ENCODE results near the gene FAM228B. TPM values are rescaled to one million over a fixed set of nuclear protein-coding genes. Genes with fewer than 3 reads are reported as not detected.
"Not testable (repeated sequence)": the region's sequence is repeated elsewhere in the genome, so short reads cannot be mapped to it uniquely, and the experiment has no call there.

Gene FAM228B
- total RNA-seq, 2 experiments from 2014 or later: 7.9 to 8.7 TPM

- peaks cover 13% of the 10 kb centered on the region for H3K27me3 Mint-ChIP-seq
- H3K27ac Mint-ChIP-seq: no peak within 1 kb of the TSS
- CTCF ChIA-PET: interaction anchor here (0.5 kb wide), 1 partner anchor 593 kb away, joined by 4 read pairs; no protein-coding TSS in a partner anchor
- peaks cover 3% of the 10 kb centered on the region for H3K36me3 Mint-ChIP-seq (ENCODE audit: low read depth)
- peaks cover 3% of the 10 kb centered on the region for H3K9me3 Mint-ChIP-seq
- POLR2A ChIA-PET: no interaction called here
- no peak for DNase-seq
- H3K4me3 Mint-ChIP-seq: no peak within 1 kb of the TSS
- H3K4me1 Mint-ChIP-seq: peaks cover 13% of the 10 kb centered on the region
Measured at GRCh38 chr2:24174851-24175277, 51.6 kb downstream of the FAM228B start, which contains the start of gene FAM228A. FAM228A (plus strand) TSS chr2:24175053; CDS start chr2:24175481, 428 bp downstream.

GRCh38 chr2:24175631-24176187 lies 52.4 kb downstream of the FAM228B start:
- Mint-ChIP-seq H3K4me3 (no peak overlapping the region), H3K36me3 (ENCODE audit: low read depth) (peaks cover 3% of the 10 kb centered on the region), H3K9me3 (peaks cover 3% of the 10 kb centered on the region), H3K4me1 (peaks cover 13% of the 10 kb centered on the region), H3K27ac (no peak overlapping the region), H3K27me3 (peaks cover 13% of the 10 kb centered on the region)
- DNase-seq: no peak
- ChIA-PET CTCF (interaction anchor here (1.0 kb wide), 1 partner anchor 16 kb away, joined by 3 read pairs; no protein-coding TSS in a partner anchor), POLR2A (no interaction called here)

- peaks cover 3% of the 10 kb centered on the region for H3K36me3 Mint-ChIP-seq (ENCODE audit: low read depth)
- peaks cover 13% of the 10 kb centered on the region for H3K27me3 Mint-ChIP-seq
- H3K4me3 Mint-ChIP-seq: no peak overlapping the region
- ChIA-PET POLR2A (interaction anchor here (0.6 kb wide), 1 partner anchor 213 kb away, joined by 3 read pairs; no protein-coding TSS in a partner anchor), CTCF (interaction anchor here (1.0 to 1.5 kb wide), 2 partner anchors 11 to 15 kb away, joined by 3 read pairs; no protein-coding TSS in a partner anchor)
- peaks cover 3% of the 10 kb centered on the region for H3K9me3 Mint-ChIP-seq
- no peak overlapping the region for H3K27ac Mint-ChIP-seq
- H3K4me1 Mint-ChIP-seq: peaks cover 13% of the 10 kb centered on the region
- no peak for DNase-seq
Measured at GRCh38 chr2:24176326-24176725, 53.1 kb downstream of the FAM228B start.

GRCh38 chr2:24179683-24180082 lies 56.4 kb downstream of the FAM228B start:
- no peak overlapping the region for H3K27ac Mint-ChIP-seq
- no peaks in the 10 kb centered on the region for H3K9me3 Mint-ChIP-seq
- H3K36me3 Mint-ChIP-seq (ENCODE audit: low read depth): no peaks in the 10 kb centered on the region
- POLR2A ChIA-PET: no interaction called here
- H3K27me3 Mint-ChIP-seq: peaks cover 2% of the 10 kb centered on the region
- H3K4me3 Mint-ChIP-seq: no peak overlapping the region
- no peak for DNase-seq
- CTCF ChIA-PET: interaction anchor here (2.6 kb wide), 1 partner anchor 24 kb away, joined by 10 read pairs; no protein-coding TSS in a partner anchor
- peaks cover 9% of the 10 kb centered on the region for H3K4me1 Mint-ChIP-seq

GRCh38 chr2:24181849-24182248 lies 58.6 kb downstream of the FAM228B start:
- Mint-ChIP-seq H3K27ac (no peak overlapping the region), H3K27me3 (peaks cover under 1% of the 10 kb centered on the region), H3K4me1 (peaks cover 4% of the 10 kb centered on the region), H3K36me3 (ENCODE audit: low read depth) (no peaks in the 10 kb centered on the region), H3K9me3 (no peaks in the 10 kb centered on the region), H3K4me3 (no peak overlapping the region)
- ChIA-PET POLR2A (no interaction called here), CTCF (interaction anchor here (1.6 kb wide), 1 partner anchor 14 kb away, joined by 4 read pairs; no protein-coding TSS in a partner anchor)
- DNase-seq: no peak

- H3K4me1 Mint-ChIP-seq: no peaks in the 10 kb centered on the region
- CTCF ChIA-PET: interaction anchor here (0.6 to 1.6 kb wide), 2 partner anchors 15 to 177 kb away, joined by 3 to 4 read pairs; no protein-coding TSS in a partner anchor
- POLR2A ChIA-PET: no interaction called here
- peaks cover 3% of the 10 kb centered on the region for H3K27me3 Mint-ChIP-seq
- no peak for DNase-seq
- no peak overlapping the region for H3K4me3 Mint-ChIP-seq
- no peaks in the 10 kb centered on the region for H3K9me3 Mint-ChIP-seq
- no peaks in the 10 kb centered on the region for H3K36me3 Mint-ChIP-seq (ENCODE audit: low read depth)
- H3K27ac Mint-ChIP-seq: no peak overlapping the region
Measured at GRCh38 chr2:24182507-24182906, 59.2 kb downstream of the FAM228B start.

- no peak for DNase-seq
- Mint-ChIP-seq H3K4me3 (no peak overlapping the region), H3K27ac (no peak overlapping the region), H3K27me3 (peaks cover 3% of the 10 kb centered on the region), H3K36me3 (ENCODE audit: low read depth) (no peaks in the 10 kb centered on the region), H3K9me3 (no peaks in the 10 kb centered on the region), H3K4me1 (no peaks in the 10 kb centered on the region)
- ChIA-PET POLR2A (no interaction called here), CTCF (interaction anchor here (1.0 kb wide), 1 partner anchor 14 kb away, joined by 3 read pairs; no protein-coding TSS in a partner anchor)
Measured at GRCh38 chr2:24183366-24184069, 60.2 kb downstream of the FAM228B start.

GRCh38 chr2:24189551-24189950 lies 66.3 kb downstream of the FAM228B start:
- no peaks in the 10 kb centered on the region for H3K36me3 Mint-ChIP-seq (ENCODE audit: low read depth)
- H3K4me3 Mint-ChIP-seq: no peak overlapping the region
- peaks cover 2% of the 10 kb centered on the region for H3K9me3 Mint-ChIP-seq
- H3K27ac Mint-ChIP-seq: no peak overlapping the region
- ChIA-PET POLR2A (no interaction called here), CTCF (no interaction called here)
- no peaks in the 10 kb centered on the region for H3K4me1 Mint-ChIP-seq
- DNase-seq: no peak
- H3K27me3 Mint-ChIP-seq: peaks cover 3% of the 10 kb centered on the region

- POLR2A ChIA-PET: no interaction called here
- Mint-ChIP-seq H3K27me3 (peaks cover 3% of the 10 kb centered on the region), H3K4me1 (no peaks in the 10 kb centered on the region), H3K27ac (no peak overlapping the region), H3K36me3 (ENCODE audit: low read depth) (no peaks in the 10 kb centered on the region), H3K9me3 (peaks cover 2% of the 10 kb centered on the region), H3K4me3 (no peak overlapping the region)
- DNase-seq: no peak
- CTCF ChIA-PET: interaction anchor here (0.6 kb wide), 1 partner anchor 226 kb away, joined by 3 read pairs; no protein-coding TSS in a partner anchor
Measured at GRCh38 chr2:24190503-24190902, 67.2 kb downstream of the FAM228B start.

- H3K27me3 Mint-ChIP-seq: peaks cover 3% of the 10 kb centered on the region
- no peak for DNase-seq
- no peak overlapping the region for H3K27ac Mint-ChIP-seq
- ChIA-PET POLR2A (no interaction called here), CTCF (interaction anchor here (0.6 to 1.2 kb wide), 2 partner anchors 15 to 227 kb away, joined by 3 read pairs; no protein-coding TSS in a partner anchor)
- no peak overlapping the region for H3K4me3 Mint-ChIP-seq
- H3K4me1 Mint-ChIP-seq: no peaks in the 10 kb centered on the region
- no peaks in the 10 kb centered on the region for H3K36me3 Mint-ChIP-seq (ENCODE audit: low read depth)
- H3K9me3 Mint-ChIP-seq: peaks cover 2% of the 10 kb centered on the region
Measured at GRCh38 chr2:24191156-24191555, 67.9 kb downstream of the FAM228B start.

- Mint-ChIP-seq H3K4me1 (no peaks in the 10 kb centered on the region), H3K27me3 (peaks cover 6% of the 10 kb centered on the region), H3K9me3 (peaks cover 2% of the 10 kb centered on the region), H3K36me3 (ENCODE audit: low read depth) (no peaks in the 10 kb centered on the region), H3K4me3 (no peak overlapping the region), H3K27ac (no peak overlapping the region)
- CTCF ChIA-PET: interaction anchor here (1.2 kb wide), 1 partner anchor 15 kb away, joined by 3 read pairs; no protein-coding TSS in a partner anchor
- POLR2A ChIA-PET: no interaction called here
- no peak for DNase-seq
Measured at GRCh38 chr2:24191848-24192247, 68.6 kb downstream of the FAM228B start.

- H3K27me3 Mint-ChIP-seq; H3K36me3 Mint-ChIP-seq (ENCODE audit: low read depth); H3K27ac Mint-ChIP-seq; H3K4me1 Mint-ChIP-seq; POLR2A ChIA-PET; DNase-seq; H3K4me3 Mint-ChIP-seq; CTCF ChIA-PET; H3K9me3 Mint-ChIP-seq: not testable (repeated sequence)
Measured at GRCh38 chr2:24197213-24197612, 73.9 kb downstream of the FAM228B start.

- Mint-ChIP-seq H3K36me3 (ENCODE audit: low read depth) (peaks cover 10% of the 10 kb centered on the region), H3K27me3 (peaks cover 4% of the 10 kb centered on the region), H3K9me3 (peaks cover 4% of the 10 kb centered on the region), H3K27ac (no peak overlapping the region), H3K4me3 (no peak overlapping the region), H3K4me1 (no peaks in the 10 kb centered on the region)
- CTCF ChIA-PET: no interaction called here
- no peak for DNase-seq
- POLR2A ChIA-PET: no interaction called here
Measured at GRCh38 chr2:24199968-24200590, 76.8 kb downstream of the FAM228B start.

Measured in activated CD4-positive, alpha-beta T cell treated with anti-CD3 and anti-CD28 coated beads, Interleukin-2, amount 10 ng/mL, durations not matched to agents 7 days and 5 days (primary cell).